ENCODE results near the gene CEP170B.
"Not testable (repeated sequence)": the region's sequence is repeated elsewhere in the genome, so short reads cannot be mapped to it uniquely, and the experiment has no call there.

- not testable (repeated sequence) for TF ChIP-seq CTCF (conservative IDR thresholded peaks at IDR 0.05; ENCODE audit: low read length); EZH2phosphoT487 (IDR thresholded peaks at IDR 0.05; ENCODE audit: borderline replicate concordance)
These were observed 78.3 kb downstream of the CEP170B start for GRCh38 chr14:104943216-104944015.

Measured in Loucy (cell line).